Calu3 (cell line): ENCODE measurements around the gene UBE2F. TPM values are rescaled to one million over a fixed set of nuclear protein-coding genes. Genes with fewer than 3 reads are reported as not detected.

Source experiments
- BruUV-seq: library from RNA; stranded (reverse); fragments of 400-500 nt; replicated peaks from 2 replicates; lab custom pipeline; 2021; lab: Mats Ljungman, UMichigan
- CTCF ChIA-PET: fragments of 300-600 bp; sonication (Branson Sonifier 250); formaldehyde crosslinking; loops from one replicate; lab custom pipeline; 2022; ENCODE audit warnings: antibody characterized with exemption; lab: Charles Lee
- DNase-seq: peaks from one replicate; pipeline ENCODE4 v3.0.0; 2022
- H3K27ac Mint-ChIP-seq: one replicate; pipeline ENCODE4 v1.8.0; 2022; ENCODE audit warnings: mixed read lengths; ENCODE audit not compliant: unreplicated experiment
- H3K27me3 Mint-ChIP-seq: one replicate; pipeline ENCODE4 v1.8.0; 2022; ENCODE audit warnings: mixed read lengths; ENCODE audit not compliant: unreplicated experiment
- H3K36me3 Mint-ChIP-seq: one replicate; pipeline ENCODE4 v1.8.0; 2022; ENCODE audit warnings: mild to moderate bottlenecking, moderate library complexity, mixed read lengths; ENCODE audit not compliant: insufficient read depth, unreplicated experiment
- H3K4me1 Mint-ChIP-seq: one replicate; pipeline ENCODE4 v1.8.0; 2022; ENCODE audit warnings: mild to moderate bottlenecking, low read depth, mixed read lengths; ENCODE audit not compliant: unreplicated experiment
- H3K4me3 Mint-ChIP-seq: one replicate; pipeline ENCODE4 v1.8.0; 2022; ENCODE audit warnings: mild to moderate bottlenecking, low read depth, moderate library complexity, mixed read lengths; ENCODE audit not compliant: unreplicated experiment
- H3K9me3 Mint-ChIP-seq: one replicate; pipeline ENCODE4 v1.8.0; 2022; ENCODE audit warnings: low read depth, mixed read lengths; ENCODE audit not compliant: unreplicated experiment
- CTCF ChIP-seq: fragments of 200-600 bp; IDR thresholded peaks from one replicate; pipeline ENCODE4 v1.8.0; 2022; ENCODE audit warnings: antibody characterized with exemption; ENCODE audit not compliant: unreplicated experiment
- intact Hi-C: fragments of 100-400 bp; cut with micrococcal nuclease; formaldehyde crosslinking; loops from one replicate; pipeline ENCODE4 v1.10.0; 2022; ENCODE audit not compliant: unreplicated experiment
- total RNA-seq: library from RNA; stranded (reverse); gene quantifications from 2 replicates; pipeline ENCODE4 v1.2.3, GENCODE V29; 2022

UBE2F gene
- total RNA-seq, 1 experiment from 2014 or later, result 40.1 TPM

DNA sequence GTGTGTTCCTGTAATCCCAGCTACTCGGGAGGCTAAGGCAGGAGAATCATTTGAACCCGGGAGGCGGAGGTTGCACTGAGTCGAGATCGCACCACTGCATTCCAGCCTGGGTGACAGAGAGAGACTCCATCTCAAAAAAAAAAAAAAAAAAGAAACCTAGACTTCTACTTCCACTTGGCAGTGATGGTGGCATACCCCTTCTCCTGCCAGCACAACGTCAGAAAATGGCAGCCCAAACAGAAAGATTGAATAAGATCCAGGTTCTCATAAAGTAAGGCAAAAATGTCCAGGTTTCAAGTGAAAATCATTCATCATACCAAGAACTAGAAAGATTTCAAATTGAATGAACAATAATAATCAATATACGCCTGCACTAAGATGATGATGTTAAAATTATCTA lies 117.9 kb downstream of the UBE2F start:
- CTCF ChIA-PET, result no interaction called here
- no peaks in the 10 kb centered on the region for H3K27me3 Mint-ChIP-seq
- DNase-seq, result no peak
- TF ChIP-seq CTCF, result no peak
- no peaks in the 10 kb centered on the region for H3K4me1 Mint-ChIP-seq
- H3K9me3 Mint-ChIP-seq, result peaks cover 3% of the 10 kb centered on the region
- H3K4me3 Mint-ChIP-seq, result no peak overlapping the region
- intact Hi-C loops, result no loop called here
- H3K36me3 Mint-ChIP-seq, result peaks cover 16% of the 10 kb centered on the region
- BruUV-seq, result no TSS peak
- no peak overlapping the region for H3K27ac Mint-ChIP-seq

- Mint-ChIP-seq H3K36me3 (peaks cover 16% of the 10 kb centered on the region), H3K4me3 (no peak overlapping the region), H3K9me3 (no peaks in the 10 kb centered on the region), H3K4me1 (no peaks in the 10 kb centered on the region), H3K27ac (no peak overlapping the region), H3K27me3 (no peaks in the 10 kb centered on the region)
- CTCF ChIA-PET, result no interaction called here
- TF ChIP-seq CTCF, result no peak
- BruUV-seq, result no TSS peak
- DNase-seq, result no peak
- intact Hi-C loops, result no loop called here
Measured at GRCh38 chr2:238085899-238086298, 119.1 kb downstream of the UBE2F start.

GRCh38 chr2:238087211-238087610 lies 120.4 kb downstream of the UBE2F start:
- CTCF ChIA-PET, result no interaction called here
- TF ChIP-seq CTCF, result no peak
- Mint-ChIP-seq H3K4me3 (no peak overlapping the region), H3K27ac (no peak overlapping the region), H3K36me3 (peaks cover 16% of the 10 kb centered on the region), H3K9me3 (no peaks in the 10 kb centered on the region), H3K27me3 (no peaks in the 10 kb centered on the region), H3K4me1 (no peaks in the 10 kb centered on the region)
- intact Hi-C loops, result no loop called here
- no TSS peak for BruUV-seq
- no peak for DNase-seq

- BruUV-seq, result no TSS peak
- Mint-ChIP-seq H3K4me3 (no peak overlapping the region), H3K36me3 (no peaks in the 10 kb centered on the region), H3K4me1 (no peaks in the 10 kb centered on the region), H3K27me3 (no peaks in the 10 kb centered on the region), H3K9me3 (no peaks in the 10 kb centered on the region), H3K27ac (no peak overlapping the region)
- CTCF ChIA-PET, result no interaction called here
- intact Hi-C loops, result no loop called here
- no peak for DNase-seq
- TF ChIP-seq CTCF, result no peak
Measured at GRCh38 chr2:238090887-238091286, 124.1 kb downstream of the UBE2F start.
